IMR-90 (cell line): Measurements from ENCODE around the gene PARP1. TPM values are rescaled to one million over a fixed set of nuclear protein-coding genes. Genes with fewer than 3 reads are reported as not detected.
A peak's percentile ranks its signal among the peaks of the same experiment; 100 is the strongest.

ENCODE experiments used
- ATAC-seq: fragments of 200-7000 bp; cut with Tn5 transposase; 2 replicates; pipeline ENCODE4 v1.9.1; 2020; ENCODE audit warnings: low read depth, mild to moderate bottlenecking, moderate library complexity
- BruUV-seq: library from RNA; stranded (reverse); fragments of 400-500 nt; replicated peaks from 2 replicates; lab custom pipeline; 2021; lab: Mats Ljungman, UMichigan
- CTCF ChIA-PET: fragments of 300-600 bp; formaldehyde crosslinking; extraction: SDS; loops from one replicate; lab custom pipeline; 2021; ENCODE audit warnings: antibody characterized with exemption; lab: Yijun Ruan, JAX
- POLR2A ChIA-PET: fragments of 300-600 bp; sonication (Branson Sonifier 250); formaldehyde crosslinking; loops from one replicate; lab custom pipeline; 2022; ENCODE audit warnings: antibody characterized with exemption; ENCODE audit not compliant: unreplicated experiment; lab: Charles Lee
- DNase-seq: peaks from one replicate; pipeline ENCODE4 v3.0.0; 2013
- H2AFZ ChIP-seq: replicated peaks from 2 replicates; pipeline ENCODE3; 2013; ENCODE audit warnings: low read length, mild to moderate bottlenecking; ENCODE audit not compliant: poor library complexity
- H2AK5ac ChIP-seq: 2 replicates; pipeline ENCODE4 v1.6.1; 2013; ENCODE audit warnings: low read depth, low read length, inconsistent platforms
- H2AK9ac ChIP-seq: replicated peaks from 2 replicates; pipeline ENCODE3; 2013; ENCODE audit warnings: mild to moderate bottlenecking, low read depth, low read length, moderate library complexity; ENCODE audit not compliant: poor library complexity
- H2BK120ac ChIP-seq: 2 replicates; pipeline ENCODE4 v1.6.1; 2013; ENCODE audit warnings: low read depth, low read length, inconsistent platforms
- H2BK15ac ChIP-seq: 3 replicates; pipeline ENCODE4 v1.6.1; 2013; ENCODE audit warnings: low read depth, low read length, inconsistent platforms
- H2BK20ac ChIP-seq: 2 replicates; pipeline ENCODE4 v1.6.1; 2013; ENCODE audit warnings: low read depth, mild to moderate bottlenecking, inconsistent platforms, low read length, moderate library complexity
- H2BK5ac ChIP-seq: 2 replicates; pipeline ENCODE4 v1.6.1; 2013; ENCODE audit warnings: mild to moderate bottlenecking, low read depth, low read length, inconsistent platforms; ENCODE audit not compliant: poor library complexity, severe bottlenecking
- H3K14ac ChIP-seq: replicated peaks from 2 replicates; pipeline ENCODE4 v1.6.1; 2013; ENCODE audit warnings: low read depth, low read length, inconsistent platforms
- H3K18ac ChIP-seq: 2 replicates; pipeline ENCODE4 v1.6.1; 2013; ENCODE audit warnings: low read depth, low read length, control low read depth
- H3K23ac ChIP-seq: 2 replicates; pipeline ENCODE4 v1.6.1; 2013; ENCODE audit warnings: low read depth, low read length, inconsistent platforms
- H3K27ac ChIP-seq: 2 replicates; pipeline ENCODE4 v1.5.1; 2013; ENCODE audit warnings: mild to moderate bottlenecking, control low read depth, low read length; ENCODE audit not compliant: insufficient read depth
- H3K27me3 ChIP-seq: 2 replicates; pipeline ENCODE4 v1.6.1; 2013; ENCODE audit warnings: low read length; ENCODE audit not compliant: control insufficient read depth, insufficient read depth
- H3K36me3 ChIP-seq: 2 replicates; pipeline ENCODE4 v1.6.1; 2013; ENCODE audit warnings: low read length, mixed read lengths; ENCODE audit not compliant: control insufficient read depth, insufficient read depth
- H3K4ac ChIP-seq: 2 replicates; pipeline ENCODE4 v1.6.1; 2013; ENCODE audit warnings: low read depth, low read length, inconsistent platforms
- H3K4me1 ChIP-seq: 2 replicates; pipeline ENCODE4 v1.6.1; 2013; ENCODE audit warnings: low read length, mixed read lengths; ENCODE audit not compliant: control insufficient read depth, insufficient read depth
- H3K4me2 ChIP-seq: 2 replicates; pipeline ENCODE4 v1.6.1; 2013; ENCODE audit warnings: low read depth, mild to moderate bottlenecking, control low read depth, low read length, moderate library complexity
- H3K4me3 ChIP-seq: 2 replicates; pipeline ENCODE4 v1.5.1; 2013; ENCODE audit warnings: low read depth, mild to moderate bottlenecking, control low read depth, low read length, moderate library complexity; ENCODE audit not compliant: insufficient read depth
- H3K56ac ChIP-seq: 2 replicates; pipeline ENCODE4 v1.6.1; 2013; ENCODE audit warnings: low read length, inconsistent platforms; ENCODE audit not compliant: insufficient read depth; ENCODE audit errors: extremely low read depth
- H3K79me1 ChIP-seq, 2 experiments: 2 replicates each; pipeline ENCODE4 v1.6.1; 2013; ENCODE audit warnings: low read length in 2 of 2, inconsistent platforms in 1 of 2, low read depth in 1 of 2
- H3K9ac ChIP-seq: 2 replicates; pipeline ENCODE4 v1.6.1; 2013; ENCODE audit warnings: low read depth, low read length, control low read depth
- H3K9me1 ChIP-seq: 2 replicates; pipeline ENCODE4 v1.6.1; 2013; ENCODE audit warnings: low read length, inconsistent platforms; ENCODE audit not compliant: insufficient read depth
- H3K9me3 ChIP-seq: 2 replicates; pipeline ENCODE4 v1.6.1; 2013; ENCODE audit warnings: low read length; ENCODE audit not compliant: control insufficient read depth, insufficient read depth
- H4K20me1 ChIP-seq: 2 replicates; pipeline ENCODE4 v1.6.1; 2013; ENCODE audit warnings: low read length, inconsistent platforms; ENCODE audit not compliant: insufficient read depth
- H4K5ac ChIP-seq: 2 replicates; pipeline ENCODE4 v1.6.1; 2013; ENCODE audit warnings: mild to moderate bottlenecking, low read depth, low read length, control low read depth
- H4K8ac ChIP-seq, 2 experiments: 2 replicates each; pipeline ENCODE4 v1.6.1; 2013; ENCODE audit warnings: low read depth in 2 of 2, low read length in 2 of 2, control low read depth in 1 of 2, inconsistent platforms in 1 of 2
- H4K91ac ChIP-seq: 2 replicates; pipeline ENCODE4 v1.6.1; 2013; ENCODE audit warnings: low read depth, low read length, inconsistent platforms; ENCODE audit not compliant: insufficient read depth
- BHLHE40 ChIP-seq: fragments of 150-350 bp; IDR thresholded peaks from 2 replicates; pipeline ENCODE4 v1.6.1; 2016; ENCODE audit warnings: mild to moderate bottlenecking, low read depth, low read length
- CEBPB ChIP-seq: IDR thresholded peaks from 2 replicates; pipeline ENCODE4 v1.6.1; 2012; ENCODE audit warnings: low read depth, low read length, improper control_type of control experiment
- CHD1 ChIP-seq: IDR thresholded peaks from 2 replicates; pipeline ENCODE4 v1.6.1; 2012; ENCODE audit warnings: low read depth, low read length, improper control_type of control experiment
- CTCF ChIP-seq: conservative IDR thresholded peaks from 2 replicates; pipeline ENCODE4 v1.5.1; 2012; ENCODE audit warnings: mild to moderate bottlenecking, low read depth, low read length, improper control_type of control experiment
- ELK1 ChIP-seq: fragments of 150-350 bp; IDR thresholded peaks from 2 replicates; pipeline ENCODE4 v1.6.1; 2016; ENCODE audit warnings: low read depth, mild to moderate bottlenecking, low read length, moderate library complexity, borderline replicate concordance
- FOS ChIP-seq: fragments of 150-350 bp; IDR thresholded peaks from 2 replicates; pipeline ENCODE4 v1.6.1; 2016; ENCODE audit warnings: low read depth, low read length
- MAFK ChIP-seq: IDR thresholded peaks from 2 replicates; pipeline ENCODE4 v1.6.1; 2012; ENCODE audit warnings: low read depth, low read length, improper control_type of control experiment
- MAZ ChIP-seq: IDR thresholded peaks from 2 replicates; pipeline ENCODE4 v1.6.1; 2012; ENCODE audit warnings: low read depth, mild to moderate bottlenecking, low read length, improper control_type of control experiment, moderate library complexity, borderline replicate concordance
- MXI1 ChIP-seq: IDR thresholded peaks from 2 replicates; pipeline ENCODE4 v1.6.1; 2012; ENCODE audit warnings: low read depth, mild to moderate bottlenecking, low read length, moderate library complexity, borderline replicate concordance
- NFE2L2 ChIP-seq: fragments of 150-350 bp; IDR thresholded peaks from 2 replicates; pipeline ENCODE4 v1.6.1; 2016; ENCODE audit warnings: low read depth, mild to moderate bottlenecking, low read length
- POLR2A ChIP-seq: IDR thresholded peaks from 2 replicates; pipeline ENCODE4 v1.6.1; 2012; ENCODE audit warnings: mild to moderate bottlenecking, low read depth, low read length
- RAD21 ChIP-seq: IDR thresholded peaks from 2 replicates; pipeline ENCODE4 v1.6.1; 2012; ENCODE audit warnings: low read length, improper control_type of control experiment
- RCOR1 ChIP-seq: IDR thresholded peaks from 2 replicates; pipeline ENCODE4 v1.6.1; 2012; ENCODE audit warnings: mild to moderate bottlenecking, low read length, improper control_type of control experiment; ENCODE audit not compliant: insufficient replicate concordance
- RFX5 ChIP-seq: IDR thresholded peaks from 2 replicates; pipeline ENCODE4 v1.8.0; 2012; ENCODE audit warnings: low read depth, mild to moderate bottlenecking, low read length, moderate library complexity
- SMC3 ChIP-seq: fragments of 150-350 bp; IDR thresholded peaks from 2 replicates; pipeline ENCODE4 v1.6.1; 2016; ENCODE audit warnings: low read depth, mild to moderate bottlenecking, antibody characterized with exemption, low read length, moderate library complexity
- USF2 ChIP-seq: fragments of 150-350 bp; IDR thresholded peaks from 2 replicates; pipeline ENCODE4 v1.6.1; 2017; ENCODE audit warnings: mild to moderate bottlenecking, antibody characterized with exemption, low read length, low read depth
- WGBS, 2 experiments: methylation state at CpG; one replicate each; pipeline versions ENCODE4 v1.1.5 to v1.1.7; 2013; ENCODE audit warnings: missing lambda C conversion rate in 2 of 2; ENCODE audit not compliant: insufficient read length in 1 of 2; ENCODE audit errors: extremely low coverage in 2 of 2; 5-methylcytosine and 5-hydroxymethylcytosine counted together
- dilution Hi-C: fragments of 300-500 bp; cut with HindIII; formaldehyde crosslinking; loops from one replicate; pipeline ENCODE4 v1.14.3; 2018; ENCODE audit warnings: low sequenced_read_pairs; ENCODE audit not compliant: unreplicated experiment
- in situ Hi-C: fragments of 300-500 bp; cut with MboI; formaldehyde crosslinking; loops from 3 replicates; pipeline ENCODE4 v1.14.3; 2019; ENCODE audit warnings: low sequenced_read_pairs, inconsistent platforms, mixed read lengths
- intact Hi-C: fragments of 100-400 bp; cut with micrococcal nuclease; formaldehyde crosslinking; loops from 2 replicates; pipeline ENCODE4 v1.10.0; 2022
- polyA plus RNA-seq, 3 experiments: library from polyadenylated mRNA; depleted of rRNA; stranded (reverse); fragments of >200 nt; gene quantifications; 2 replicates each; pipeline ENCODE4 v1.2.3, GENCODE V29; 2012; ENCODE audit warnings: low replicate concordance in 1 of 3
- total RNA-seq: library from RNA; depleted of rRNA; stranded (reverse); fragments of >200 nt; gene quantifications from 2 replicates; pipeline ENCODE4 v1.2.3, GENCODE V29; 2012

The PARP1 gene
- total and polyA plus RNA-seq, 2 of the 4 experiments (the other 2 are of a cell fraction), result 86.5 to 105 TPM

GRCh38 chr1:226366290-226366689, 41.6 kb downstream of the PARP1 start:
- in situ Hi-C loops (no loop called here), dilution Hi-C loops (no loop called here), intact Hi-C loops (no loop called here)
- Histone ChIP-seq H4K20me1 (no peaks in the 10 kb centered on the region), H3K9me3 (no peaks in the 10 kb centered on the region), H2BK5ac (no peak overlapping the region), H3K4me1 (peaks cover 3% of the 10 kb centered on the region; the same call in 1 of the 2 replicates), H2BK20ac (no peak overlapping the region), H4K5ac (no peak overlapping the region), H2AK9ac (no peak overlapping the region), H3K9ac (no peak overlapping the region), H3K18ac (no peak overlapping the region), H3K4me2 (no peak overlapping the region), H2BK120ac (no peak overlapping the region), H3K4me3 (no peak overlapping the region), H3K14ac (no peak overlapping the region; the same call in 1 of the 2 replicates), H4K8ac (no peak overlapping the region), H2AFZ (no peak overlapping the region), H3K9me1 (peaks cover 6% of the 10 kb centered on the region; the same call in 1 of the 2 replicates), H3K4ac (no peak overlapping the region), H2AK5ac (no peak overlapping the region), H3K23ac (no peak overlapping the region), H3K27ac (no peak overlapping the region), H3K36me3 (peaks cover 65% of the 10 kb centered on the region), H2BK15ac (no peak overlapping the region), H3K27me3 (no peaks in the 10 kb centered on the region), H4K91ac (no peak overlapping the region), H3K79me1 (peaks cover 0 to 4% of the 10 kb centered on the region in 2 experiments; a peak in 1 of 4 replicates), H3K56ac (no peak overlapping the region)
- no CpG with 5 or more reads among the region's 2 CpGs for WGBS, 2 experiments
- CTCF ChIA-PET, result no interaction called here
- peak; percentile 43 for ATAC-seq
- no TSS peak for BruUV-seq
- peak; percentile 30 for DNase-seq
- TF ChIP-seq BHLHE40 (no peak), MXI1 (no peak), NFE2L2 (no peak), MAZ (no peak), SMC3 (no peak), RCOR1 (no peak), RAD21 (no peak), FOS (no peak), CTCF (no peak), CHD1 (no peak), USF2 (no peak), POLR2A (no peak), RFX5 (no peak), ELK1 (no peak), MAFK (no peak), CEBPB (no peak)
- POLR2A ChIA-PET, result interaction anchor here (0.7 kb wide), 1 partner anchor 31 kb away, joined by 3 read pairs; no protein-coding TSS in a partner anchor
